Measurements from ENCODE around the gene QRFP. TPM values are rescaled to one million over a fixed set of nuclear protein-coding genes. Genes with fewer than 3 reads are reported as not detected.

Gene QRFP
- total RNA-seq, 3 donors from 2014 or later, result not detected

DNA sequence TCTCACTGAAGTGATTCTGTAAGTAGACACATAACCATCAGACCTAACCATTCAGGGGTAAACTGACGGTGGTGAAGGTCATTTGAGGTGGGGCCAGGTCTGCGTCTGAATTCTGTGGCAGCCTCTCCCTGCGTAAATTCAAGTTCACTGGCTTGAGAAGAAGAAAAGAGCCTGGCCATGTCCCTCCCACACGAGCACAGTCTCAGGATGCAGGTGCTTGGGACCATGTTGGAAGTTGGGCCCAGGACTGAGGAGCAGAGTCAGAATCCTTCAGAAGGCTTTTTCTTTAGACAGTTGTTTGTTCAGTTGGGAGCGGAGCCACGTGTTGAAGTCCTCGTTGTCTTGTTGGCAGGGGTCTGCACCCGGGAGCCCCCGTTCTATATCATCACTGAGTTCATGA is 24.1 kb downstream of the QRFP start:
- Mint-ChIP-seq H3K4me1 (ENCODE audit: low read depth) (no peaks in the 10 kb centered on the region), H3K36me3 (ENCODE audit: insufficient read depth) (peaks cover 29% of the 10 kb centered on the region)

DNA sequence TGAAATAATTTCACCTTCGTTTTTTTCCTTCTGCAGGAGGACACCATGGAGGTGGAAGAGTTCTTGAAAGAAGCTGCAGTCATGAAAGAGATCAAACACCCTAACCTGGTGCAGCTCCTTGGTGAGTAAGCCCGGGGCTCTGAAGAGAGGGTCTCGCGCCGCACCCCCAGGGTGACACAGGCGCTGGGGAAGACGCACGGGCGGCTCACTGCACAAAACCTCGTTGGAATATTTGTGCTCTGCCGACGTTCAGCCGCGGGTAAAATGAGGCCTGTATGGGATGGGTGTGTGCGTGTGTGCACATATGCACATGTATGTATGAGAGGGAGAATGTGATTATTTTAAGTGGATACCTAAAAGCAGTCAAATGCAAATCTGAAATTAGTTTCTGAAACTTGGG is 24.5 kb downstream of the QRFP start:
- Mint-ChIP-seq H3K36me3 (ENCODE audit: insufficient read depth) (peaks cover 27% of the 10 kb centered on the region), H3K27me3 (ENCODE audit: low read depth) (no peaks in the 10 kb centered on the region), H3K9me3 (no peaks in the 10 kb centered on the region), H3K4me3 (no peak overlapping the region), H3K4me1 (ENCODE audit: low read depth) (no peaks in the 10 kb centered on the region)
- DNase-seq, result no peak
- no peak for ATAC-seq

More for the DNA sequence above, 24.1 kb downstream of the QRFP start:
- ATAC-seq (no peak), DNase-seq (no peak)
- Mint-ChIP-seq H3K4me3 (no peak overlapping the region), H3K9me3 (no peaks in the 10 kb centered on the region), H3K27me3 (ENCODE audit: low read depth) (no peaks in the 10 kb centered on the region)

DNA sequence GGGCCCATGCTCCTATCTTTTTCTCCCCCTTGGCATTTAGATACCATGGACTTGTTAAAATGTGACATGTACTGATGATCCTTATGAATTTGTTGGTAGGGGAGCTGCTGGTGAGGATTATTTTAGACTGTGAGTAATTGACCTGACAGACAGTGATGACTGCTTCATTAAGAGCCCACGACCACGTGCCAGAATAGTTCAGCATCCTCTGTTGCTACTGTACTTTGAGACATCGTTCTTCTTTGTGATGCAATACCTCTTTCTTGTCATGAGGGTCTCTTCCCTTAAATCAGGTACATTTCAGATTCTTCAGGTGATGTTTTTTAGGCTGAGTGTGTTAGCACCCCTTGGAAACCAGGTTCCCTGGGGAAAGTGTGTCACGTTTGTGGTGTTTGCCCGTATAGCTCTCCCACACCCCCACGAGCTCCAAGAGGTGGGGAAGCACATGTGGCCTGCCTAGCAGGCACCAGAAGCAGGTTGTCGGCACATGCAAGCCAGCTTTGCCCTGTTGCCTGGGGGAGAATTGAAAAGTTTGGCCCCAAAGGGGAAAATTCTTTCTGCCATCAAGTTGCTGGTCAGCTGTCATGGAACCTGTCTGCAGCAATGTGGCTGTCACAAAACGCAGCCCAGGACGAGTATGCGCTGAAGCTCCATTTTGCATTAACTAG is 25.1 kb downstream of the QRFP start:
- Mint-ChIP-seq H3K27me3 (ENCODE audit: low read depth) (no peaks in the 10 kb centered on the region), H3K36me3 (ENCODE audit: insufficient read depth) (peaks cover 23% of the 10 kb centered on the region), H3K4me1 (ENCODE audit: low read depth) (no peaks in the 10 kb centered on the region), H3K4me3 (no peak overlapping the region), H3K9me3 (no peaks in the 10 kb centered on the region)
- no peak for DNase-seq
- no peak for ATAC-seq

DNA sequence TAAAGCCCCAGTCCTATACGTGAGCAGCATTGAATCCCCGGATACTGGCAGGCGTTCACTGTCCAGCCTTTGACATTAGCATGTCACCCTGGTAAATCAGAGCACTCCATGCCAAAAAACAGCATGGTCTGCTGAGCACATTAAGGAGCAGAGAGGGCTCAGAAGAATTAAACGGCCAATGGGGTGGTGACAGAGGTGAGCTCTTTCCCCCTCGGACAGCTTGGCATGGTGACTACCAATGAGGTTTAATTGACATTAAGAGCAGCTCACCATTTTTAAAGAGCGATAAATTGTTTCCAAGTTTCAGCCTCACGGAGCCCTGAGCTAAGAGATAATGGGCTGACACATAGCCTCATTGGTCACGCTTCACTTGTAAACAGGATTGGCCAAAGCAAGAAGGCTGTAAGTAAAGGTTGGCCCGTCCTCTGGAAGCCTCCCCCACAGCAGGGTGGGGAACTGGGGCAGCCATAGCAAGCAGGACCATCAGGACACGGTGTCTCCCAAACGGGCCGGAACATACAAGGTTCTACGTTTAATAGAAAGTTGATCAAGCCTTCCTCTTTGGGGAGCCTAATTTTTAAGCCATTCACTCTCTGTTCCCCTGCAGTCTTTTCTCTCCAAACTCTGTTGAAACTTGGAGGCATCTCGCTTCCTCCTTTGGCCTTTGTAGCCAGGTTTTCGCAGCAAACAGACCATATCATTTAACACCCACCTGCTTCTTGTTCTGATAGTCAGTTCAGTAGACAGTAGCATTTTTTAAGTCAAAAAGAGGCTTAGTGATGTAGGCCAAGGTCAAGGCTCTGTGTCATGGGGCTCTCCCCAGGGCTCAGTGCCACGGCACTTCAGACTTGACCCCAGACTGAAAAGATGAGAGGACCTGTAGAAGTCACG is 25.9 kb downstream of the QRFP start:
- peaks cover 23% of the 10 kb centered on the region for H3K36me3 Mint-ChIP-seq (ENCODE audit: insufficient read depth)
- peaks cover 2% of the 10 kb centered on the region for H3K4me1 Mint-ChIP-seq (ENCODE audit: low read depth)
- ATAC-seq (no peak), DNase-seq (no peak)
- H3K9me3 Mint-ChIP-seq, result no peaks in the 10 kb centered on the region
- no peaks in the 10 kb centered on the region for H3K27me3 Mint-ChIP-seq (ENCODE audit: low read depth)
- H3K4me3 Mint-ChIP-seq, result no peak overlapping the region

DNA sequence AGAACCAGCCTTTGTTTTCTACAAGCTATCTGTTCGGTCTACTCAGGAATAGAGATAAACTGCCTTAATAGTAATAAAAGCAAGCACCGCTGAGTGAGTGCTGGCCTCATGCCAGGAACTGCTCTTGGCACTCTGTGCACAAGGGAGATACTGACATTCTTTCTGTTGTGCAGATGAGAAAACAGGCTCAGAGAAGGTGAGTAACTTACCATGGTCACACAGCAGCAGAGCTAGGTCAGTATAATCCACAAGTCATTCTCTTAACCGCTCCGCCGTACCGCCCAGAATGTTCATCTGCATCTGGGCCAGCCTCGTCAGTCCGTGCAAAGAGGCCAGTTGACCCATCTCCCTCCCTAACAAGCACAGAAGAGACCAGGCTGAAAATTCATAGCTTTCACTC is 27.4 kb downstream of the QRFP start:
- Mint-ChIP-seq H3K4me3 (no peak overlapping the region), H3K27me3 (ENCODE audit: low read depth) (no peaks in the 10 kb centered on the region), H3K4me1 (ENCODE audit: low read depth) (peaks cover 2% of the 10 kb centered on the region), H3K36me3 (ENCODE audit: insufficient read depth) (peaks cover 15% of the 10 kb centered on the region), H3K9me3 (no peaks in the 10 kb centered on the region)
- DNase-seq (no peak), ATAC-seq (no peak)

DNA sequence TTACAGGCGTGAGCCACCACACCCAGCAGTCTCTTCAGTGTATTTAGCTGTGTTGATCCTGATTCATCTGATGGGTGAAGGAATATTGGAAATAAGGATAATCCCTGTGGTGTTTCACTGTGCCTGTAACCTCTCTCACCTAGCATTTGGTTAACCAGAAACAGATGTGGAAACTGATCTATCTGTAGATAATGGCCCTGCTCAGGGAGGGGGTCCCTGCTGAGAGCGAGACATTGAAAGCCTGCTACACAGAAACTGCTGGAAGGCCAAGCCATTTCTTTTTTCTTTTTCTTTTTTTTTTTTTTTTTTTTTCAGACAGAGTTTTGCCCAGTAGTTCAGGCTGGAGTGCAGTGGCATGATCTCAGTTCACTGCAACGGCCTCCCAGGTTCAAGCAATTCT is 28.4 kb downstream of the QRFP start:
- Mint-ChIP-seq H3K9me3 (no peaks in the 10 kb centered on the region), H3K36me3 (ENCODE audit: insufficient read depth) (peaks cover 10% of the 10 kb centered on the region), H3K4me1 (ENCODE audit: low read depth) (peaks cover 2% of the 10 kb centered on the region), H3K4me3 (no peak overlapping the region), H3K27me3 (ENCODE audit: low read depth) (no peaks in the 10 kb centered on the region)
- DNase-seq (no peak), ATAC-seq (no peak)

DNA sequence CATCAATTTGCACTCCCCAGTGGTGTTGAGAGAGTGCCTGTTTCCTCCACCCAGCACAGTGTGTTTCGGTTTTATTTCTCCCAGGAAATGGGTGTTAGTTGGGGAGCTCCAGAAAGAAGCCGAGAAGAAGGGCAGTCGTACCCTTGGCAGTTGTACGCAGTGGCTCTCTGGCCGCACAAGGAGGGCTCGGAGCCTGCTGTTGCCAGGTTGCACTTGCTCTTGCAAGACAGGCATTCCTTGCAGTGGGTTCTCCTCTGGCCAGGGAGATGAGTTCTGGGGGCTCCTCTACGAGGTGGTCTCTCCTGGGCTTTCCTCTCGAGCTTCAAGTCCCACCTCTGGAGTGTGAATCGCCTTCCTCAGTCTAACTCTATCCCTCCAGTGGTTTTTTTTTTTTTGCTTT is 29.1 kb downstream of the QRFP start:
- Mint-ChIP-seq H3K9me3 (no peaks in the 10 kb centered on the region), H3K36me3 (ENCODE audit: insufficient read depth) (peaks cover 12% of the 10 kb centered on the region), H3K4me3 (no peak overlapping the region), H3K4me1 (ENCODE audit: low read depth) (peaks cover 2% of the 10 kb centered on the region), H3K27me3 (ENCODE audit: low read depth) (no peaks in the 10 kb centered on the region)
- no peak for DNase-seq
- no peak for ATAC-seq

DNA sequence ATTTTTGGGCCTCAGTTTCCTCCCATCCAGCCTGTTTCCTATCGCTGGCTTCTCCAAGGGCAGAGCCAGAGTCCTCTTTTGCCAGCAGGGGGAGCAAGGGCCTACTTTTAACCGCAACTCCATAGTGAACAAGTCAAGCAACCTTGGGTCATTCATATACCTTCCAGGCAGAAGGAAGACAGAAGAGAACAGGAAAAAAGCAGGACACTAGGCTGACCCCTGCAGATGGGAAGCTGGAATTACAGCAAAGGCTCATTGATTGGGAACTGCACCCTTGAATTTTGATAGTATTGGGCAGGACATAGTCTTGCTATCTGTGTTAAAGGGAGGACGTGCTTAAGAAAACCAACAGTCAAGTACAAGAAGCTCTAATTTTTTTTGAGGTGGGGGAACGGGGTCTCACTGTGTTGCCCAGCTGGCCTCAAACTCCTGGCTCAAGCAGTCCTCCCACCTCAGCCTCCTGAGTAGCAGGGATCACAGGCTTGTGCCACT is 30.1 kb downstream of the QRFP start:
- H3K4me3 Mint-ChIP-seq, result no peak overlapping the region
- ATAC-seq, result peak; percentile 66 to 73
- peaks cover 2% of the 10 kb centered on the region for H3K4me1 Mint-ChIP-seq (ENCODE audit: low read depth)
- peaks cover 6% of the 10 kb centered on the region for H3K36me3 Mint-ChIP-seq (ENCODE audit: insufficient read depth)
- H3K27me3 Mint-ChIP-seq (ENCODE audit: low read depth), result no peaks in the 10 kb centered on the region
- peak; percentile 37 for DNase-seq
- H3K9me3 Mint-ChIP-seq, result no peaks in the 10 kb centered on the region

DNA sequence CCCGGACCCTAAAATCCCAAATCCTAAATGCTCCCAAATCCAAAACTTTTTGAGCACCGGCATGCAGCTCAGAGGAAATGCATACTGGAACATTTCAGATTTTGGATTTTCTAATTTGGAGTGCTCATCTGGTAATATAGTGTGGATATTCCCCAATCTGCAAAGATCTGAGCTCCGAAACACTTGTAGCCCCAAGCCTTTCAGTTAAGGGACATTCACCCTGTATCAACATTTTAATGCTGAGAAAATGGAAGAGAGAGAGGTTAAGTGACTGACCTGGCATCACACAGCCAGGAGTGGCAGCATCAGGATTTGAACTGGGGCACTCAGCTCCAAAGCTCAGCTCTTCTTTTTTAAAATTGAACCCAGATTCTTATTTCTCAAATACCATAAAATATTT is 30.7 kb downstream of the QRFP start:
- ATAC-seq (no peak), DNase-seq (no peak)
- no peaks in the 10 kb centered on the region for H3K9me3 Mint-ChIP-seq
- no peak overlapping the region for H3K4me3 Mint-ChIP-seq
- peaks cover 2% of the 10 kb centered on the region for H3K4me1 Mint-ChIP-seq (ENCODE audit: low read depth)
- H3K36me3 Mint-ChIP-seq (ENCODE audit: insufficient read depth), result peaks cover 4% of the 10 kb centered on the region
- no peaks in the 10 kb centered on the region for H3K27me3 Mint-ChIP-seq (ENCODE audit: low read depth)

DNA sequence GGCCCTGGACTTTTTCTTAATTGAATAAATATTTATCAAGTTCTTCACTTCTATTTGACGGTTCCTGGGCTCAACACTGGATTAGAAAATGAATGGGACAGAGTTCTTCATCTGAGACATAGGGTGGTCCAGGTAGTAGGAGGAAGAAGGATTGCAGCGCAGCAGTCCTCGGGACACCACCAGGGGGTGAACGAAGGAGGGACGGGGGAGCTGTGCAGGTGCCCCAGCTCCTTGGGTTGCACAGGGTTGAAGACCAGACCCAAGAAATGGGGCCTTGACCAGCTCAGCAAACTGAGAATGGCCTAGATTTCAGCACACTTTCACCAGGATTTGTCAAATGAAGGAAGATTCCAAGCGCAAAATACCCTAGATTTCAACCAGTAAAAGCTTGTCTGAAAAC is 32.1 kb downstream of the QRFP start:
- Mint-ChIP-seq H3K9me3 (no peaks in the 10 kb centered on the region), H3K4me1 (ENCODE audit: low read depth) (peaks cover 2% of the 10 kb centered on the region), H3K27me3 (ENCODE audit: low read depth) (no peaks in the 10 kb centered on the region), H3K36me3 (ENCODE audit: insufficient read depth) (peaks cover 4% of the 10 kb centered on the region), H3K4me3 (no peak overlapping the region)
- ATAC-seq, result no peak
- DNase-seq, result no peak

DNA sequence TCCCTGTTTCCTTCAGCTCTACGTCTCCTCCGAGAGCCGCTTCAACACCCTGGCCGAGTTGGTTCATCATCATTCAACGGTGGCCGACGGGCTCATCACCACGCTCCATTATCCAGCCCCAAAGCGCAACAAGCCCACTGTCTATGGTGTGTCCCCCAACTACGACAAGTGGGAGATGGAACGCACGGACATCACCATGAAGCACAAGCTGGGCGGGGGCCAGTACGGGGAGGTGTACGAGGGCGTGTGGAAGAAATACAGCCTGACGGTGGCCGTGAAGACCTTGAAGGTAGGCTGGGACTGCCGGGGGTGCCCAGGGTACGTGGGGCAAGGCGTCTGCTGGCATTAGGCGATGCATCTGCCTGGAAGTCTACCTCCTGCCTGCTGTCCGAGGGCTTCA is 33.9 kb downstream of the QRFP start:
- ATAC-seq (no peak), DNase-seq (no peak)
- peaks cover 4% of the 10 kb centered on the region for H3K36me3 Mint-ChIP-seq (ENCODE audit: insufficient read depth)
- H3K4me3 Mint-ChIP-seq, result no peak overlapping the region
- H3K4me1 Mint-ChIP-seq (ENCODE audit: low read depth), result peaks cover 2% of the 10 kb centered on the region
- H3K27me3 Mint-ChIP-seq (ENCODE audit: low read depth), result no peaks in the 10 kb centered on the region
- H3K9me3 Mint-ChIP-seq, result no peaks in the 10 kb centered on the region

DNA sequence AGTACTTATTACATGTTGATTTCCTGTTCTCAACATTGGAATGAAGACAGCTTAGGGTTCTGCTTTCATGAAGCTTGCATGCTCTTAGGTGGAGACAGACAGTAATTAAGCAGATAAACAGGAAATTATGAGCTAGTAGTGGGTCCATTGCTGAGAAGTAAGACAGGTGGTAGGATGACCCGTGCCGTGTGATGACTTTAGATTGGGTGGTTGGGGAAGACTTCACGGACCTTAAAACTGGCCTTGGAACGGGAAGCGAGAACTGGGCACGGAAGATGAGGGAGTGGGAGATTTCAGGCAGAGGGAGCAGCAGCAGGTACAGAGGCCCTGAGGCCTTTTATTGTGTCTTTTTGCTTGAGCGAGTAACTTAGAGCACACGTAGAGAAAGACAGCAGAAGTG is 34.4 kb downstream of the QRFP start:
- ATAC-seq, result no peak
- no peak overlapping the region for H3K4me3 Mint-ChIP-seq
- H3K9me3 Mint-ChIP-seq, result no peaks in the 10 kb centered on the region
- no peaks in the 10 kb centered on the region for H3K27me3 Mint-ChIP-seq (ENCODE audit: low read depth)
- H3K36me3 Mint-ChIP-seq (ENCODE audit: insufficient read depth), result peaks cover 9% of the 10 kb centered on the region
- no peak for DNase-seq
- peaks cover 2% of the 10 kb centered on the region for H3K4me1 Mint-ChIP-seq (ENCODE audit: low read depth)

DNA sequence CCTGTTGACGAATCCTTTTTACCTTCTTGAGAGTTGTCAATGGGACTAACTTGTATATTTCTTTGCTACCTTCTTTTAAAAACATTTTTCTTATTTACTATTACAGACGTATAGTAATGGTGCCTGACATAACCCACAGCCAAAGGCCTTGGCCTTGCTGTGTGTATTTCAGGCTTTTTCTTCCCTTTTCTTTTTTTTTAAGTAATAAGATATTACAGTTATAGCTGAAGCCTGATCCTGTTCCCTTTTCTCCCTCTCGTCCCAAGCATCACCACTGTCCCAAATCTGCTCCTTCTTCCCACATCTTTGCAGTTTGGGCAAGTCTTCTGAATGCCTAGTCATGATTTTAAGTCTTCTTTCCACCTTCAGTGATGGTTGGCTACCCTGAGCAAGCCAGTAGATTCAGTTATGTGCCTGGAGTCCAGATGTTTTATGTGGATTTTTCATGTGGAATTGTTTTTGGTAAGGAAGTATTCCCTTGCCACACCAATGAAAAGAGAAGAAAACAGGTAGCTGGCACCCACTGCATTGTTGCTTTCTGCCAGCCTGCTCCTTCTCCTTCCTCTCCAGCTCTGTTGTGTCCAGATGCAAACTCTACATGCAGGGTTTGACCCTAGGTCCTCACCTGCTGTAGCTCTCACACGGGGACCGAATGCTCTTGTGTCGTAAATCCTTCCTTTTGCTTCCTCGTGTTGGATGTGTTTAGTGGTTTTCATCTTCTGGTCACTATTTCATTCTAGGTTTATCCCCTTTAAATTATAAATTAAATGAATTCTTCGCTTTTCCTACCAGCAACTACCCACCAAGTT is 35.0 kb downstream of the QRFP start:
- Mint-ChIP-seq H3K4me3 (no peak overlapping the region), H3K36me3 (ENCODE audit: insufficient read depth) (peaks cover 10% of the 10 kb centered on the region), H3K4me1 (ENCODE audit: low read depth) (peaks cover 2% of the 10 kb centered on the region), H3K9me3 (no peaks in the 10 kb centered on the region), H3K27me3 (ENCODE audit: low read depth) (no peaks in the 10 kb centered on the region)
- ATAC-seq (no peak), DNase-seq (no peak)
